ENCODE results near the gene ZNF436. TPM values are rescaled to one million over a fixed set of nuclear protein-coding genes. Genes with fewer than 3 reads are reported as not detected.

Gene ZNF436
- total and polyA plus RNA-seq, 2 experiments from 2014 or later: 0.23 to 1.0 TPM

DNA sequence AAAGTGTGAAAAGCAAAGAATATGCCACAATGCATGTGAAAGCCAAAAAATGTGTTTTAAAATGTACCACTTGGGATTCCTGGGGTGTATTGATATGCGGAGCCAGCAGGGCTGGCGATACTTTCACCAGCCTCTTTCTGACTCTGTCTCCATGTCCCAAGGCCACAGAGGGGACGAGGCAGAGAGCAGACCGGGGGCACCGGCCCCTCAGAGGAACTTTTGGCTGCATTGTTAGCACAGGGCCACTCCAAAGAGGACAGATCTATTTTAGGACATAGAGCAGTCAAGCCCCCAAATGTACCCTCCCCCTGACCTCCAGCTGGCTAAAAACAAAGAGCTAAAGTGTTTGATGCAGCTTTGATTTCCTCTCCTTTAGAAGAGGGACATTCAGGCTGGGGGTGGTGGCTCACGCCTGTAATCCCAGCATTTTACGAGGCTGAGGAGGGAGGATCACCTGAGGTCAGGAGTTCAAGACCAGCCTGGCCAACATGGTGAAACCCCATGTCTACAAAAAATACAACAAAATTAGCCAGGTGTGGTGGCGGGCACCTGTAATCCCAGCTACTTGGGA lies 25.6 kb upstream of the ZNF436 start:
- H3K4me3 Mint-ChIP-seq: peak overlapping the region; percentile 1; the same call in 2 of the 3 replicates
- Histone ChIP-seq H3K27me3 (ENCODE audit: insufficient read depth) (peaks cover 88% of the 10 kb centered on the region), H3K36me3 (ENCODE audit: insufficient read depth) (no peaks in the 10 kb centered on the region), H3K79me2 (replicated peaks; ENCODE audit: insufficient read depth) (no peaks in the 10 kb centered on the region), H4K20me1 (replicated peaks; ENCODE audit: insufficient read depth) (no peaks in the 10 kb centered on the region), H3K9me2 (ENCODE audit: insufficient read depth) (no peaks in the 10 kb centered on the region), H3K4me1 (ENCODE audit: insufficient read depth) (peaks cover 14% of the 10 kb centered on the region), H3K27ac (ENCODE audit: low read depth) (no peak overlapping the region), H2AFZ (no peak overlapping the region), H3K4me2 (peak overlapping the region; percentile 39; the same call in 1 of the 2 replicates), H3K4me3 (peak overlapping the region; percentile 4; the same call in 1 of the 2 replicates), H3F3A (replicated peaks; ENCODE audit: low read depth) (0 out of 2 replicates have a peak, but pooled peaks cover 7% of the 10 kb centered on the region)
- H3K27ac Mint-ChIP-seq: no peak overlapping the region
- H3K9me3 Mint-ChIP-seq: peaks cover 5% of the 10 kb centered on the region; the same call in 1 of the 3 replicates
- no peaks in the 10 kb centered on the region for H3K36me3 Mint-ChIP-seq (ENCODE audit: low read depth)
- peaks cover 22% of the 10 kb centered on the region for H3K4me1 Mint-ChIP-seq
- DNase-seq (ENCODE audit: low spot score): peak; percentile 47
- peak; percentile 86 for ATAC-seq
- TF ChIP-seq JUNB (IDR thresholded peaks at IDR 0.05; ENCODE audit: unreplicated experiment) (no peak), CREB1 (CRISPR knock-in tag; IDR thresholded peaks at IDR 0.05; ENCODE audit: low read depth) (0 out of 2 replicates have a peak, but pooled peaks have one; percentile 7)
- H3K27me3 Mint-ChIP-seq (ENCODE audit: insufficient read depth, low read depth, poor library complexity): peaks cover 56% of the 10 kb centered on the region

DNA sequence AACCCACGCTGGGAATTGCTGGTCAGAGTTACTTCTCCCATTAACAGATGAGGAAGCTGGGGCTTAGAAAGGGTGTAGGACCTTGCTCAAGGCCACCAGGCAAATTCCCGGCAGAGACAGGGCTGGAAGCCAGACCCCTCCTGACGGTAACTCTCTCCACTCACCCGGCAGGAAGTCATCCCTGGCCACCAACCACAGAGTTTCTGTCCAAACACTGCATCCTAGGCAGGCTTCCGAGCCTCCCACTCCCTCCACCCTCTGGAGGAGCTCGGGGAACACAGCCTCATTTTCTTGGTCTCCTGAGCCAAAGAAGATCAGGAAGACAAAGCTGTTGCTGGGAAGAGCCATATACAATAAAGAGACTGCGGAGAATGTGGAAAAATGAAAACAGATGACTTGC lies 25.0 kb upstream of the ZNF436 start:
- peaks cover 14% of the 10 kb centered on the region for H3K4me1 ChIP-seq (ENCODE audit: insufficient read depth)
- H3K27me3 ChIP-seq (ENCODE audit: insufficient read depth): peaks cover 88% of the 10 kb centered on the region
- peak overlapping the region; percentile 1; the same call in 2 of the 3 replicates for H3K4me3 Mint-ChIP-seq
- no peaks in the 10 kb centered on the region; the same call in 1 of the 2 replicates for H4K20me1 ChIP-seq (replicated peaks; ENCODE audit: insufficient read depth)
- H3K27ac ChIP-seq (ENCODE audit: low read depth): no peak overlapping the region
- H3K36me3 ChIP-seq (ENCODE audit: insufficient read depth): no peaks in the 10 kb centered on the region
- no peaks in the 10 kb centered on the region for H3K79me2 ChIP-seq (replicated peaks; ENCODE audit: insufficient read depth)
- peaks cover 55% of the 10 kb centered on the region for H3K27me3 Mint-ChIP-seq (ENCODE audit: insufficient read depth, low read depth, poor library complexity)
- 0 out of 2 replicates have a peak, but pooled peaks cover 7% of the 10 kb centered on the region for H3F3A ChIP-seq (replicated peaks; ENCODE audit: low read depth)
- peak overlapping the region; percentile 39 for H3K4me2 ChIP-seq
- H3K9me2 ChIP-seq (ENCODE audit: insufficient read depth): no peaks in the 10 kb centered on the region
- TF ChIP-seq, protein P1, sequence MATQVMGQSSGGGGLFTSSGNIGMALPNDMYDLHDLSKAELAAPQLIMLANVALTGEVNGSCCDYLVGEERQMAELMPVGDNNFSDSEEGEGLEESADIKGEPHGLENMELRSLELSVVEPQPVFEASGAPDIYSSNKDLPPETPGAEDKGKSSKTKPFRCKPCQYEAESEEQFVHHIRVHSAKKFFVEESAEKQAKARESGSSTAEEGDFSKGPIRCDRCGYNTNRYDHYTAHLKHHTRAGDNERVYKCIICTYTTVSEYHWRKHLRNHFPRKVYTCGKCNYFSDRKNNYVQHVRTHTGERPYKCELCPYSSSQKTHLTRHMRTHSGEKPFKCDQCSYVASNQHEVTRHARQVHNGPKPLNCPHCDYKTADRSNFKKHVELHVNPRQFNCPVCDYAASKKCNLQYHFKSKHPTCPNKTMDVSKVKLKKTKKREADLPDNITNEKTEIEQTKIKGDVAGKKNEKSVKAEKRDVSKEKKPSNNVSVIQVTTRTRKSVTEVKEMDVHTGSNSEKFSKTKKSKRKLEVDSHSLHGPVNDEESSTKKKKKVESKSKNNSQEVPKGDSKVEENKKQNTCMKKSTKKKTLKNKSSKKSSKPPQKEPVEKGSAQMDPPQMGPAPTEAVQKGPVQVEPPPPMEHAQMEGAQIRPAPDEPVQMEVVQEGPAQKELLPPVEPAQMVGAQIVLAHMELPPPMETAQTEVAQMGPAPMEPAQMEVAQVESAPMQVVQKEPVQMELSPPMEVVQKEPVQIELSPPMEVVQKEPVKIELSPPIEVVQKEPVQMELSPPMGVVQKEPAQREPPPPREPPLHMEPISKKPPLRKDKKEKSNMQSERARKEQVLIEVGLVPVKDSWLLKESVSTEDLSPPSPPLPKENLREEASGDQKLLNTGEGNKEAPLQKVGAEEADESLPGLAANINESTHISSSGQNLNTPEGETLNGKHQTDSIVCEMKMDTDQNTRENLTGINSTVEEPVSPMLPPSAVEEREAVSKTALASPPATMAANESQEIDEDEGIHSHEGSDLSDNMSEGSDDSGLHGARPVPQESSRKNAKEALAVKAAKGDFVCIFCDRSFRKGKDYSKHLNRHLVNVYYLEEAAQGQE (IDR thresholded peaks at IDR 0.05; ENCODE audit: unreplicated experiment): no peak
- no peaks in the 10 kb centered on the region for H3K36me3 Mint-ChIP-seq (ENCODE audit: low read depth)
- no peak overlapping the region for H3K27ac Mint-ChIP-seq
- DNase-seq (ENCODE audit: low spot score) (peak; percentile 60), ATAC-seq (peak; percentile 85)
- H3K9me3 Mint-ChIP-seq: peaks cover 5% of the 10 kb centered on the region; the same call in 1 of the 3 replicates
- no peak overlapping the region for H2AFZ ChIP-seq
- peaks cover 22% of the 10 kb centered on the region for H3K4me1 Mint-ChIP-seq
- peak overlapping the region; percentile 4; the same call in 1 of the 2 replicates for H3K4me3 ChIP-seq

DNA sequence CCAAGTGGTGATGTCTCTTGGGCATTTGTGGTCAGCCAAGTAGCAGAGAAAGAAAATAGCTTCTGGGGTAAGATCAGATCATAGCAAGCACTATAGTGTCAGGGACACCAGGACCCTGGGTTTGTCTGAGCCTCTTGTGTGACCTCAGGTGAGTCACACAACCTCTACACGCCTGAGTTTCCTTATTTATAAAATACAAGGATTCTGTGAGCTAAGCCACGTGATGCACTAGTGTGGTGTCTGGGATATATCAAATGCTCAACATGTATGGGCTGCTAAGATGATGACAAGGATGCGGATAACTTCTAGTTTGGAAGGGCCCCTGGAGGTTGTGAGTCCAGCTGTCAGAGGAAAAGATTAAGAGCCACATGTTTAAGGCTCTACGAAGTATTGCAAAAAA lies 24.5 kb upstream of the ZNF436 start:
- Histone ChIP-seq H3F3A (replicated peaks; ENCODE audit: low read depth) (0 out of 2 replicates have a peak, but pooled peaks cover 7% of the 10 kb centered on the region), H4K20me1 (replicated peaks; ENCODE audit: insufficient read depth) (no peaks in the 10 kb centered on the region; the same call in 1 of the 2 replicates), H3K4me2 (peak overlapping the region; percentile 39; the same call in 1 of the 2 replicates), H3K9me2 (ENCODE audit: insufficient read depth) (no peaks in the 10 kb centered on the region), H3K36me3 (ENCODE audit: insufficient read depth) (no peaks in the 10 kb centered on the region), H3K27me3 (ENCODE audit: insufficient read depth) (peaks cover 88% of the 10 kb centered on the region), H3K27ac (ENCODE audit: low read depth) (no peak overlapping the region), H3K4me3 (no peak overlapping the region), H3K79me2 (replicated peaks; ENCODE audit: insufficient read depth) (no peaks in the 10 kb centered on the region), H2AFZ (no peak overlapping the region), H3K4me1 (ENCODE audit: insufficient read depth) (peaks cover 14% of the 10 kb centered on the region)
- Mint-ChIP-seq H3K4me3 (no peak overlapping the region), H3K9me3 (peaks cover 5% of the 10 kb centered on the region; the same call in 1 of the 3 replicates), H3K4me1 (peaks cover 22% of the 10 kb centered on the region), H3K27ac (no peak overlapping the region), H3K27me3 (ENCODE audit: insufficient read depth, low read depth, poor library complexity) (peaks cover 53% of the 10 kb centered on the region), H3K36me3 (ENCODE audit: low read depth) (no peaks in the 10 kb centered on the region)
- no peak for ATAC-seq
- no peak for DNase-seq (ENCODE audit: low spot score)
- TF ChIP-seq EZH2phosphoT487 (IDR thresholded peaks at IDR 0.05; ENCODE audit: unreplicated experiment): no peak
- TF ChIP-seq, protein P2, sequence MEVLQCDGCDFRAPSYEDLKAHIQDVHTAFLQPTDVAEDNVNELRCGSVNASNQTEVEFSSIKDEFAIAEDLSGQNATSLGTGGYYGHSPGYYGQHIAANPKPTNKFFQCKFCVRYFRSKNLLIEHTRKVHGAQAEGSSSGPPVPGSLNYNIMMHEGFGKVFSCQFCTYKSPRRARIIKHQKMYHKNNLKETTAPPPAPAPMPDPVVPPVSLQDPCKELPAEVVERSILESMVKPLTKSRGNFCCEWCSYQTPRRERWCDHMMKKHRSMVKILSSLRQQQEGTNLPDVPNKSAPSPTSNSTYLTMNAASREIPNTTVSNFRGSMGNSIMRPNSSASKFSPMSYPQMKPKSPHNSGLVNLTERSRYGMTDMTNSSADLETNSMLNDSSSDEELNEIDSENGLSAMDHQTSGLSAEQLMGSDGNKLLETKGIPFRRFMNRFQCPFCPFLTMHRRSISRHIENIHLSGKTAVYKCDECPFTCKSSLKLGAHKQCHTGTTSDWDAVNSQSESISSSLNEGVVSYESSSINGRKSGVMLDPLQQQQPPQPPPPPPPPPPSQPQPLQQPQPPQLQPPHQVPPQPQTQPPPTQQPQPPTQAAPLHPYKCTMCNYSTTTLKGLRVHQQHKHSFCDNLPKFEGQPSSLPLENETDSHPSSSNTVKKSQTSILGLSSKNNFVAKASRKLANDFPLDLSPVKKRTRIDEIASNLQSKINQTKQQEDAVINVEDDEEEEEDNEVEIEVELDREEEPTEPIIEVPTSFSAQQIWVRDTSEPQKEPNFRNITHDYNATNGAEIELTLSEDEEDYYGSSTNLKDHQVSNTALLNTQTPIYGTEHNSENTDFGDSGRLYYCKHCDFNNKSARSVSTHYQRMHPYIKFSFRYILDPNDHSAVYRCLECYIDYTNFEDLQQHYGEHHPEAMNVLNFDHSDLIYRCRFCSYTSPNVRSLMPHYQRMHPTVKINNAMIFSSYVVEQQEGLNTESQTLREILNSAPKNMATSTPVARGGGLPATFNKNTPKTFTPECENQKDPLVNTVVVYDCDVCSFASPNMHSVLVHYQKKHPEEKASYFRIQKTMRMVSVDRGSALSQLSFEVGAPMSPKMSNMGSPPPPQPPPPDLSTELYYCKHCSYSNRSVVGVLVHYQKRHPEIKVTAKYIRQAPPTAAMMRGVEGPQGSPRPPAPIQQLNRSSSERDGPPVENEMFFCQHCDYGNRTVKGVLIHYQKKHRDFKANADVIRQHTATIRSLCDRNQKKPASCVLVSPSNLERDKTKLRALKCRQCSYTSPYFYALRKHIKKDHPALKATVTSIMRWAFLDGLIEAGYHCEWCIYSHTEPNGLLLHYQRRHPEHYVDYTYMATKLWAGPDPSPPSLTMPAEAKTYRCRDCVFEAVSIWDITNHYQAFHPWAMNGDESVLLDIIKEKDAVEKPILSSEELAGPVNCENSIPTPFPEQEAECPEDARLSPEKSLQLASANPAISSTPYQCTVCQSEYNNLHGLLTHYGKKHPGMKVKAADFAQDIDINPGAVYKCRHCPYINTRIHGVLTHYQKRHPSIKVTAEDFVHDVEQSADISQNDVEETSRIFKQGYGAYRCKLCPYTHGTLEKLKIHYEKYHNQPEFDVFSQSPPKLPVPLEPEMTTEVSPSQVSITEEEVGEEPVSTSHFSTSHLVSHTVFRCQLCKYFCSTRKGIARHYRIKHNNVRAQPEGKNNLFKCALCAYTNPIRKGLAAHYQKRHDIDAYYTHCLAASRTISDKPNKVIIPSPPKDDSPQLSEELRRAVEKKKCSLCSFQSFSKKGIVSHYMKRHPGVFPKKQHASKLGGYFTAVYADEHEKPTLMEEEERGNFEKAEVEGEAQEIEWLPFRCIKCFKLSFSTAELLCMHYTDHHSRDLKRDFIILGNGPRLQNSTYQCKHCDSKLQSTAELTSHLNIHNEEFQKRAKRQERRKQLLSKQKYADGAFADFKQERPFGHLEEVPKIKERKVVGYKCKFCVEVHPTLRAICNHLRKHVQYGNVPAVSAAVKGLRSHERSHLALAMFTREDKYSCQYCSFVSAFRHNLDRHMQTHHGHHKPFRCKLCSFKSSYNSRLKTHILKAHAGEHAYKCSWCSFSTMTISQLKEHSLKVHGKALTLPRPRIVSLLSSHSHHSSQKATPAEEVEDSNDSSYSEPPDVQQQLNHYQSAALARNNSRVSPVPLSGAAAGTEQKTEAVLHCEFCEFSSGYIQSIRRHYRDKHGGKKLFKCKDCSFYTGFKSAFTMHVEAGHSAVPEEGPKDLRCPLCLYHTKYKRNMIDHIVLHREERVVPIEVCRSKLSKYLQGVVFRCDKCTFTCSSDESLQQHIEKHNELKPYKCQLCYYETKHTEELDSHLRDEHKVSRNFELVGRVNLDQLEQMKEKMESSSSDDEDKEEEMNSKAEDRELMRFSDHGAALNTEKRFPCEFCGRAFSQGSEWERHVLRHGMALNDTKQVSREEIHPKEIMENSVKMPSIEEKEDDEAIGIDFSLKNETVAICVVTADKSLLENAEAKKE (CRISPR knock-in tag; IDR thresholded peaks at IDR 0.05): no peak

Measured in GM23338 (cell line).